Prostate gland (tissue), 2 donors: ENCODE measurements around the gene RIT2.

ENCODE experiments used
- POLR2AphosphoS5 ChIP-seq: sonication (generic); formaldehyde crosslinking; IDR thresholded peaks from one replicate; pipeline ENCODE4 v1.6.1; 2017; ENCODE audit warnings: antibody characterized with exemption
- TF ChIP-seq, protein P1 (sequence below), 4 experiments: fragments of 200-600 bp in 2 of 4; fragments of 450-650 bp in 2 of 4; sonication (generic) in 2 of 4; IDR thresholded peaks; 1 replicate in 3 of 4; 2 replicates in 1 of 4; pipeline ENCODE4 v1.5.1; 2016 to 2019; ENCODE audit warnings: antibody characterized with exemption in 4 of 4, mild to moderate bottlenecking in 2 of 4, moderate library complexity in 2 of 4

GRCh38 chr18:42813570-42813969 is 301.9 kb downstream of the RIT2 start:
- TF ChIP-seq, protein P1, sequence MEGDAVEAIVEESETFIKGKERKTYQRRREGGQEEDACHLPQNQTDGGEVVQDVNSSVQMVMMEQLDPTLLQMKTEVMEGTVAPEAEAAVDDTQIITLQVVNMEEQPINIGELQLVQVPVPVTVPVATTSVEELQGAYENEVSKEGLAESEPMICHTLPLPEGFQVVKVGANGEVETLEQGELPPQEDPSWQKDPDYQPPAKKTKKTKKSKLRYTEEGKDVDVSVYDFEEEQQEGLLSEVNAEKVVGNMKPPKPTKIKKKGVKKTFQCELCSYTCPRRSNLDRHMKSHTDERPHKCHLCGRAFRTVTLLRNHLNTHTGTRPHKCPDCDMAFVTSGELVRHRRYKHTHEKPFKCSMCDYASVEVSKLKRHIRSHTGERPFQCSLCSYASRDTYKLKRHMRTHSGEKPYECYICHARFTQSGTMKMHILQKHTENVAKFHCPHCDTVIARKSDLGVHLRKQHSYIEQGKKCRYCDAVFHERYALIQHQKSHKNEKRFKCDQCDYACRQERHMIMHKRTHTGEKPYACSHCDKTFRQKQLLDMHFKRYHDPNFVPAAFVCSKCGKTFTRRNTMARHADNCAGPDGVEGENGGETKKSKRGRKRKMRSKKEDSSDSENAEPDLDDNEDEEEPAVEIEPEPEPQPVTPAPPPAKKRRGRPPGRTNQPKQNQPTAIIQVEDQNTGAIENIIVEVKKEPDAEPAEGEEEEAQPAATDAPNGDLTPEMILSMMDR (IDR thresholded peaks at IDR 0.05), result no peak
- no peak for TF ChIP-seq POLR2AphosphoS5
